Right atrium auricular region (tissue), 2 donors: Measurements from ENCODE around the gene FBXL2. TPM values are rescaled to one million over a fixed set of nuclear protein-coding genes. Genes with fewer than 3 reads are reported as not detected.
A peak's percentile ranks its signal among the peaks of the same experiment; 100 is the strongest.

Experiments used
- DNase-seq: peaks from one replicate; pipeline ENCODE4 v3.0.0-alpha.2; 2019; ENCODE audit warnings: low spot score
- H3K27ac ChIP-seq, 2 donors: fragments of 200-600 bp; sonication (generic); 1 replicate in 1 of 2; 2 replicates in 1 of 2; pipeline ENCODE4 v1.5.1; 2016 to 2019
- H3K27me3 ChIP-seq, 2 donors: fragments of 200-600 bp; sonication (generic); one replicate each; pipeline versions ENCODE4 v1.5.1 to v1.6.0; 2017 to 2019
- H3K36me3 ChIP-seq: fragments of 200-600 bp; sonication (generic); one replicate; pipeline ENCODE4 v1.5.1; 2016
- H3K4me1 ChIP-seq, 2 donors: fragments of 200-600 bp; sonication (generic); one replicate each; pipeline versions ENCODE4 v1.5.1 to v1.6.0; 2017 to 2019
- H3K4me3 ChIP-seq, 2 donors: fragments of 200-600 bp; sonication (generic); 1 replicate in 1 of 2; 2 replicates in 1 of 2; pipeline ENCODE4 v1.5.1; 2017 to 2019; ENCODE audit warnings: mild to moderate bottlenecking in 1 of 2, moderate library complexity in 1 of 2
- H3K9me3 ChIP-seq, 2 donors: fragments of 200-600 bp; sonication (generic); one replicate each; pipeline ENCODE4 v1.5.1; 2019
- total RNA-seq, 2 donors: library from RNA; depleted of rRNA; stranded (reverse); fragments of >200 nt; gene quantifications; one replicate each; pipeline ENCODE4 v1.1.0, GENCODE V29; 2016
- TF ChIP-seq, protein P1 (sequence below), 2 donors: fragments of 200-600 bp; sonication (generic); IDR thresholded peaks; one replicate each; pipeline ENCODE4 v1.5.1; 2019; ENCODE audit warnings: antibody characterized with exemption in 2 of 2

The FBXL2 gene
- total RNA-seq, 2 donors from 2014 or later: 2.0 TPM

DNA sequence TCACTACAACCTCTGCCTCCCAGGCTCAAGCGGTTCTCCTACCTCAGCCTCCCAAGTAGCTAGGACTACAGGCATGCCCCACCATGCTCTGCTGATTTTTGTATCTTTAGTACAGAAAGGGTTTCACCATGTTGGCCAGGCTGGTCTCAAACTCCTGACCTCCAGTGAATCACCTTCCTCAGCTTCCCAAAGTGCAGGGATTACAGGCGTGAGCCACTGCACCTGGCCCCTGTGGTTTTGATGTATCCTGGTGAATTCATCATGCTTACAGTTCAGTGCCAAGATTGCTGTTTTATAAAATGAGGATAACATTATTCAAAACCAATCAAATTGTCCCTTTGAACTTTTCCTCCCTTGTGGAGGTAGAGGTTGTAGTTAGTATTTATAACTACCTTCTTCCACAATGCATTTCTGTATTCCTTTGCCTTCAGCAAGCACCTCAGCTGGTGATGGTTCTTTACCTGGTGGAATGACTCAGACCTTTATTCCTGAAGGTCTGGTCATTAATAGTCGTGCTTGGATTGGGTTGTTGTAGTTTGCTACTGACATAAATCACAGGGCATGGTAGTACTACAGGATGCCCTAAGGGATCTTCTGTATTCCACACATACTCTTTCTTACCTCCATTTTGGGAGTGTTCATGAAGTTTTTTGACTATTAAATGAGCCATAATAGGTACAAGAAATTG, 86.0 kb downstream of the FBXL2 start:
- no peak for DNase-seq
- TF ChIP-seq, protein P1, sequence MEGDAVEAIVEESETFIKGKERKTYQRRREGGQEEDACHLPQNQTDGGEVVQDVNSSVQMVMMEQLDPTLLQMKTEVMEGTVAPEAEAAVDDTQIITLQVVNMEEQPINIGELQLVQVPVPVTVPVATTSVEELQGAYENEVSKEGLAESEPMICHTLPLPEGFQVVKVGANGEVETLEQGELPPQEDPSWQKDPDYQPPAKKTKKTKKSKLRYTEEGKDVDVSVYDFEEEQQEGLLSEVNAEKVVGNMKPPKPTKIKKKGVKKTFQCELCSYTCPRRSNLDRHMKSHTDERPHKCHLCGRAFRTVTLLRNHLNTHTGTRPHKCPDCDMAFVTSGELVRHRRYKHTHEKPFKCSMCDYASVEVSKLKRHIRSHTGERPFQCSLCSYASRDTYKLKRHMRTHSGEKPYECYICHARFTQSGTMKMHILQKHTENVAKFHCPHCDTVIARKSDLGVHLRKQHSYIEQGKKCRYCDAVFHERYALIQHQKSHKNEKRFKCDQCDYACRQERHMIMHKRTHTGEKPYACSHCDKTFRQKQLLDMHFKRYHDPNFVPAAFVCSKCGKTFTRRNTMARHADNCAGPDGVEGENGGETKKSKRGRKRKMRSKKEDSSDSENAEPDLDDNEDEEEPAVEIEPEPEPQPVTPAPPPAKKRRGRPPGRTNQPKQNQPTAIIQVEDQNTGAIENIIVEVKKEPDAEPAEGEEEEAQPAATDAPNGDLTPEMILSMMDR (IDR thresholded peaks at IDR 0.05): no peak
- H3K4me1 ChIP-seq: no peaks in the 10 kb centered on the region
- no peak overlapping the region for H3K4me3 ChIP-seq
- no peak overlapping the region for H3K27ac ChIP-seq
- H3K9me3 ChIP-seq: no peaks in the 10 kb centered on the region
- H3K36me3 ChIP-seq: no peaks in the 10 kb centered on the region
- H3K27me3 ChIP-seq: no peaks in the 10 kb centered on the region

DNA sequence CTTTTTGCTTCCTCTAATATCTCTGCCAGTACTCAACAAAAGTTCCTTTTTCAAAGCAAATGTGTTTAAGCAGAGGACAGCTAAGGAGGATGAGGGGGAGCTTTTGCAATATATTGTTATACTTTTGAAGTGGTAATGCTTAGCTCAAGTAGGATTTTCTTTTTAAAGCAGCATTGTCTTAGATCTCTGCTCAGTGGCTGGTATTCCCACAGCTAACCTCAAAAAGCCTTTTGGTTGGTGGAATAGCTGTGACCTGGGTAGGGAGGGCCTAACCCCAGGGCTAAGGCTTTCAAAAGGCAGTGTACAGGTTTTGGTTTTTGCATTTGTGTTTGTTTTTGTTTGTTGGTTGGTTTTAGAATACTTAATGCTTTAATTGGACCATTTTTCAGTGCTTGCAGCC, 86.8 kb downstream of the FBXL2 start:
- TF ChIP-seq, protein P1 (IDR thresholded peaks at IDR 0.05): no peak
- DNase-seq: no peak

DNA sequence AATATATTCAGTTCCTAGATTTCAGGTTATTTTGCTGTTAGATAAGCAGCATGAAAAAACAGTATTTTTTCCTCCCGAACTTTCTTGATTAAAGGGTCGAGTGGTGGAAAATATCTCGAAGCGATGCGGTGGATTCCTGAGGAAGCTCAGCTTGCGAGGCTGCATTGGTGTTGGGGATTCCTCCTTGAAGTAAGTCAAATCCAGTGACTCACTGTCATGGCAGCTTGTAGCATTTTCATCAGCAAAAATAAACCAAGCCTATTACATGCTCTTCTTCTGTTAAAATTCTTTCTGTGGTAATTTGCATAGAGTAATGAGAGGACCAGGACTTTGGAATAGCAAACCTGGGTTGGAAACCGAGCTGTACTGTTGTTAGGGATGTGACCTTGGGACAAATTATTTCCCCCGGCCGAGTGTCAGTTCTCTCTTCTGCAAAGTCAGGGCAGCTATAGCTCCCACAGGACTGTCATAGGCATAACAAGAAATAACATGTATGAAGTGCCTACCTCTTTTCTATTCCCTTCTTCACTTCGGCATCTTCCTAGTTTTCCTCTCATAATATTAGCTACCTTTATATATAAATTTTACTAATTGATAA, 87.4 kb downstream of the FBXL2 start:
- Histone ChIP-seq H3K4me1 (no peaks in the 10 kb centered on the region), H3K4me3 (no peak overlapping the region), H3K27me3 (no peaks in the 10 kb centered on the region), H3K9me3 (no peaks in the 10 kb centered on the region), H3K27ac (no peak overlapping the region), H3K36me3 (no peaks in the 10 kb centered on the region)
- TF ChIP-seq, protein P1 (IDR thresholded peaks at IDR 0.05): no peak
- DNase-seq: no peak

More for the DNA sequence above, 86.8 kb downstream of the FBXL2 start:
- Histone ChIP-seq H3K36me3 (no peaks in the 10 kb centered on the region), H3K4me1 (no peaks in the 10 kb centered on the region), H3K4me3 (no peak overlapping the region), H3K27ac (no peak overlapping the region), H3K27me3 (no peaks in the 10 kb centered on the region), H3K9me3 (no peaks in the 10 kb centered on the region)

DNA sequence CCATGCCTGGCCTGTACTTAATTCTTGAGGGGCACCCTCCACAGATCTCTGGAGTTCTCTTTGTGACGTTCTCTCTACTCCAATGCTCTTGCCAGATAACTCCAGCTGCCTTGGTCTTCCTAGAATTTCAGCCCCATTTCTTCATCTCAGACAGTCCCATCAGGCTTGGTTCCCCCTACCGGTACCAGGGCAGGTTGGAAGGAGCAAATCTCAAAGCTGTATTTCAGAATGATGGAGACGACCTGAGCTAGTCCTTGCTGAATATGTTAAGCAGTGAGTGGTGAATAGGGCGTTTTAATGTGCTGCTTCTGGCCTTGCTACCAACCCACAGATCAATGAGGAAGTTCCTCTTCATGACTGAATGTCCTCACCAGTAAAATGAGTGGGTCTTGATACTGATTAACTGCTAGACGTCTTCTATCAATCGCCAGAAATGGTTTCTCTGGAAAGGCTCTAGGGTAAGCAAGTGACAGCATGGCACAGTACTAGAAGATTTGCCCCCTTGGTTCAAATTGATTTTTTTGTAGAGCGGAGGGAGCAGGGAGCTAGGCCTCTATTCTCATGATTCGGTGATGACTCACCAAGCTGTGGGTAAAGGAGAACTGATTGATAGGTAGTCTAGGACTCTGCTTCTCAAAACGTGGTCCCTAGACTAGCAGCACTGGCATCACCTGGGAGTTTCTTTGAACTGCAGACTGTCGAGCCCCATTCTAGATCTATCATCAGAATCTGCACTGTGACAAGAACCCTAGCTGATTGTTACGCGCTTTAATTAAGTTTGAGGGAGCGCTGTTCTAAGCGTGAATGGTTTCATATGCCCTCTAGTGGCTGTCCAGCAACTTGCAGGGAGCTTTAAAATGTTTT, 95.2 kb downstream of the FBXL2 start:
- TF ChIP-seq, protein P1 (IDR thresholded peaks at IDR 0.05): peak; percentile 90 to 92
- Histone ChIP-seq H3K4me3 (no peak overlapping the region), H3K27me3 (no peaks in the 10 kb centered on the region), H3K36me3 (no peaks in the 10 kb centered on the region), H3K4me1 (peaks cover 0 to 4% of the 10 kb centered on the region in 2 donors), H3K27ac (no peak overlapping the region), H3K9me3 (no peaks in the 10 kb centered on the region)
- DNase-seq: no peak

DNA sequence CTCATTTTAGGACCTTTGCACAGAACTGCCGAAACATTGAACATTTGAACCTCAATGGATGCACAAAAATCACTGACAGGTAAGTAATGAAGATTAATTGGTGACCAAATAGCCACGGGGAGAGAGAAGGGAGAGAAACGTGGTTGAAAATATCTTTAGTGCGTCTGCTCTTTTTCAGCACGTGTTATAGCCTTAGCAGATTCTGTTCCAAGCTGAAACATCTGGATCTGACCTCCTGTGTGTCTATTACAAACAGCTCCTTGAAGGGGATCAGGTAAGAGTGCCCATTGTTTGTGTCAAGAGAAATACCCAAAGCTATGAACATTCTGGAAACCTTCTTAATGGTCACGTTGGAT, 95.8 kb downstream of the FBXL2 start:
- H3K4me1 ChIP-seq: peaks cover 0 to 4% of the 10 kb centered on the region in 2 donors
- H3K36me3 ChIP-seq: no peaks in the 10 kb centered on the region

More for the DNA sequence above, 95.8 kb downstream of the FBXL2 start:
- no peak overlapping the region for H3K4me3 ChIP-seq
- H3K27ac ChIP-seq: no peak overlapping the region
- H3K27me3 ChIP-seq: no peaks in the 10 kb centered on the region
- H3K9me3 ChIP-seq: no peaks in the 10 kb centered on the region
- TF ChIP-seq, protein P1 (IDR thresholded peaks at IDR 0.05): peak in 1 of 2 donors; percentile 24
- no peak for DNase-seq
